GM03348 (cell line): Measurements from ENCODE around the gene NAA80.
A peak's percentile ranks its signal among the peaks of the same experiment; 100 is the strongest.

Source experiments
- DNase-seq: peaks from one replicate; pipeline ENCODE4 v3.0.0; 2012; ENCODE audit warnings: low spot score

NAA80 gene

DNA sequence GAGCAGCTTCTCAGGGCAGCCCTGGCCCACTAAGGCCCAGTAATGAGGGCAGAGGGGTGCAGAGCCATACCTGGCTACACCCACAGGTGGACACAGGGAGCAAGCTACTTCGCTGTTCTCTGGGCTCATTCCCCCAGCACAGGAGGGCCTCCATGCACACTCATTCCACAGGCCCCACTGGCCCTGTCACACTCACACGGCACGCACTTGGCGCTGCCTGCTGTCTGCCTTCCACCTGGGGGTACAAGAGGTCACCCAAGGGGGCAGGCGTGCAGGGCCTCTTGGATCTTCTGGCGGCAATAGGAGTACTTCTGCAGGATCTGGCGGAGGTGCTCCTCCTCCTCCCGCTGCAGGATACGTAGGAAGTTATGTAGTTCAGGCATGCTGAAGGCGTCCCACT lies 31.1 kb upstream of the NAA80 start:
- no peak for DNase-seq

DNA sequence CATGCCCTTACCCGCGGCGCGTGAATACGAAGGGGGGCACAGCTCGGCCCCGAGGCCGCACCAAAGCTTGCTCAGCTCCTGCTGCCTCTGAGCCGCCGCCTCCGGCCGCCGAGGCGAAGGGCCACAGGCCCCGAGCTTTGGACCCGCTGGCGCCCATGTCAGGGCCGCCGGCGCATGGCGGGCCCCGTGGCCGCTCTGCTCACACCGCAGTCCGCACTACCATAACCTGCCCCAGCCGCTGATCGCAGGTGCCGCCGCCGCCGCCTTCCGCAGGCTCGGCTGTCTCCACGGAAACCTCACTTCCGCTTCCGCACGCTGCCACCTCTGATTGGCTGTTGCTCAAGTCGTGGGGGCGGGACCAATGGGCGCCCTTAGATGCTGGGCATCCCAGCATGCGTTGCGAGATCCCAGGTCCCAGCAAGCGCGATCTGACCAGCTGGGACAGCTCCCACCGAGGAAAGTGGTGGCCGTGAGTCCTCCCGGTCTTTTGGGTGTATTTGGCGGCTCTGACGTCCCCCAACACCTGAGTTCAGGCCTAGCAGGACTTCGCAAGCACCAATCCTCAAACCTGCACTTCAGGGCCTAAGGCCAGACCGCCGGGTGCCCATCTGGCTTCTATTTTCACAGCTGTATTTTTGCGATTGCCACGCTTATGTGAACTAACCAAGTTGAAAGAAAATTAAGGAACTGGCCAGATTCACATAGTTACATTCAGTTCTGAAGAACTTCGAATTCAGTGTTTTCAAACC lies 28.9 kb upstream of the NAA80 start, which contains the start of gene TUSC2:
TUSC2 (minus strand) TSS at position 281 of the 749 bp plus-strand sequence; CDS start at position 157, 124 bp downstream.
- DNase-seq: peak; percentile 97

DNA sequence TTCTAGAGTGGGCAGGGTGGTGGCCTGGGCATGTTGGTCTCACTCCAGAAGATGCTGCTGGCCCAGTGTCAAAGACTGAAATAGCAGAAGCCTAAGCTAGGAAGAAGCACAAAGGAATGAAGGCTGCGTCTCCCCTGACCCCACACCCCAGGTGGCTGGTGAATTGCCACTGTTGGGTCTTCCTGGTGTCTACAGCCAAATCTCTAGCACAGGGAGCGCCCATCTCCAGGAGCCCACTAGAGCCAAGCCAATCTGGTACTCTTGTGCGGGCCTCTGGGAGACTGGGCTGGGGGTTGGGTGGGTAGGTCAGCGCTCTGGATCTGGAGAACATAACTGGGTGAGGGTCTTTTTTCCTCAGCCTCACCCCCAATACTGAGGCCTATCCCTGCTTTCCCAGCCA lies 27.9 kb upstream of the NAA80 start:
- DNase-seq: no peak

DNA sequence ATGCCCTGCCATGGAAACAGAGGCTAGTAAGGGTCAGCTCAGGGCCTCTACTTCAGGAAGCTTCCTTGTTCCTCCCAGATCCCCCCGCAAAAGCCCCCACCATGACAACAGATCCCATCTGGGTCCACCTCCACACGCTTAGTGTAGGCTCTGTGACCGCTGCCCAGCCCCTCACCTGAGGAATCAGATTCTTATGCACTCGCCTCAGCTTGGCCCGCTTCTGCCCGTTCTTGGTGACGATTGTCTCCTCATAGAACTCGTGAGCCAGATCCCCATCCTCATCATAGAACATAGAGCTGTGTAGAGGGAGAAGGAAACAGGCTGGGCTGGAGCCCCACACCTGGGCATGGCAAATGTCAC lies 27.0 kb upstream of the NAA80 start:
- DNase-seq: no peak

DNA sequence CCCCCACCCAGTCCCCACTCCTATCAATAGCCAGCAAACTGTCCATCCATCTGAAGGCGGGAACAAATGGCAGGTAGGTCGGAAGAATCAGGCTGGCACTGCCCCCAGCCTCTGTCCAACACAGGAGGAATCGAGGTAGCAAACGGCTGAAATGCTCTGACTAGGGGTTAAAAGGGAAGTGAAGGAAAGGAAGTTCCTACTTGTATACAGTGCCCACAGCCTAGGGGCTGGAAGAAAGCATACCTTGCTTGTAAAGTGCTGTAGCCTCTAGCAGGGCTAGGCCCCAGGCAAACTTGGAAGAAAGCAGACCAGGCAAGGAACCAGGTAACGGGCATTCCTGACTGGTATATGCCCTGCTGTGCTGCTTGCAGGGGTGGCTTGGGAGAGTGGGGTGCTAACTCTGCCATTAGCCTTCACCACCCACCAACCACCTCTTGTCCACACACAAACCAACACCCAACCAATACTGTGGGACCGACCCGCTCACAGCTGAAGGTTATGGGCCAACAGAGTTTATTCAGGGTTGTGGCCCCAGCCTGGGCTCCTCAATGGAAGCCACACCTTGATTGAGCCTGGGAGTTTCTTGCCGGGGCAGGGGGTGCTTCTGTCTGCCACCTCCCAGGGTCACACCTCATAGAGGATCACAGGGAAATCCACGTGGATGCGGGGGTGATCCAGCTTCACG lies 26.4 kb upstream of the NAA80 start:
- no peak for DNase-seq

DNA sequence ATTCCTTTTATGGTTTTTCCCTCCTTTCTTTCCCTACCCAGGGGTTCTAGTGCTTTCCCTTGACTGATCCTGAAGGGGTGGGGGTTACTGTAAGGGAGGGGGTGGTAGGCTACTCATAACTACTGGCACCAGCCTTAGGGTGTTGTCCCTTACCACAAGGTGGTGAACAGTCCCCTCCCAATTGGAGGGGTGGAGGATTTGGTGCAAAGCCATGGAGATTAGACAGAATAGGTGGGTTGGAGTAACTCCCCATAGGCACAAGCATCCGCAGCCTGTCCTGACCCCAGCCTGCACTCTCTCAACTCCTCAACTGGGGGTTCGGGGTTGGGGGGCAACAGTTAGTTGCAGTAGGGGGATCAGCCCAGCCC lies 25.9 kb upstream of the NAA80 start:
- no peak for DNase-seq

DNA sequence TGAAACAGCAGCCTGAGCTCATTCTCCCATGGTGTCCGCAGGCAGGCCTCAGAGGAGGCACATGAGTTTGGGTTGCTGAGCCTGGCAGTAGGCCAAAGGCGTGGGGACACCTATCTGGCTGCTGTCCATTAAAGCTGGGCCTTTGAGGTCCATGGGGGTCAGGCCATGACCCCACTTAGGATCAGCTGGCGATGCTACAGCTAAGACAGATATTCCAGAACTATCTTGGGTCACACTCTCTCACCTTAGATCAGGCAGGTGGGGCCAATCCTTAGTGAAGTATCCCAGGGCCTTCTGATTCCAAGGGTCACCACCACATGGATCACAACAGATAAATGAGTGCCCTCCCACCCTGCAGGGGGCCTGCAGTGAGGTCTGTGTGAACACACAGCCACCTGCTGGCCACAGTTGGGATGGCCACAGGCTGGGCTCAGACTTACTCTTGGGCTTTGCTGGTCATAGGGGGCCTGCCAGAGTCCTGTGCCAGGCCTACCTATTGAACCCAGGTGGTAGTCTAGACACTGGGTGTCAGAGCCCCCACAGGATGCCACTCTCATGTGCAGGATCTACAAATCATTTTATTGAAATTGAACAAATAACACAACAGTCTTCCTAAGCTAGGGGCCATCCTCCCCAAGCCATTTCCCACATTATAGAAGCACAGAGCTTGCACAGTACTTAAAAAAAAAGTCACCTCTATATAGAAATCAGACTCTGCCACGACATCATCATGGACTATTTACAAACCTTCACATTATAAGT lies 25.3 kb upstream of the NAA80 start:
- DNase-seq: peak; percentile 82

DNA sequence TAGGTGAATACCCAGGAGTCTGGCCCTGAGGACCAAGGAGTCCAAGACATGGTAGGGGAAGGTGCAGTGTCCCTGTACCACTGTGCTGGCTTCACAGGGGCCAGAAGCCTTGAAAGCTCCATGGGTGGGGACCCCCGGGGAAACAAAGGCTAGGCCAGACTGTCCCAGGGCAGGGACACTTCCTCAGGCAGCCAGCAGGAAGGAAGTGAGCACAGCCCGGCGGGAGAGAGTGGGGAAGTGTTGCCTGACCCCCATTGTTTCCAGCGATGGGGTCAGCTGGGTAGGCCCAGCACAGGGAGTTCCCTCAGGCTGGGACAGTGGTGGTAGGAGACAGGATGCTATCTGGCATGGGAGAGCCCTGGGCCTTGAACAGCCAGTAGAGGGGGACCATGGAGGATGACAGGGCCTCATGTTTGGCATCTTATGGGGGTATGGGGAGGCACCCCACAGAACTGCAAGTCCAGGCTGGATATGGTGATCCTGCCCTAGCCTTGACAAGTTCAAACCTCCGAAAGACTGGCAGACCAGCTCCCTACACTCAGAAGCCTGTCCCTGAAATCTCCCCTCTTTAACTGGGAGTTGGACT lies 24.5 kb upstream of the NAA80 start:
- no peak for DNase-seq

DNA sequence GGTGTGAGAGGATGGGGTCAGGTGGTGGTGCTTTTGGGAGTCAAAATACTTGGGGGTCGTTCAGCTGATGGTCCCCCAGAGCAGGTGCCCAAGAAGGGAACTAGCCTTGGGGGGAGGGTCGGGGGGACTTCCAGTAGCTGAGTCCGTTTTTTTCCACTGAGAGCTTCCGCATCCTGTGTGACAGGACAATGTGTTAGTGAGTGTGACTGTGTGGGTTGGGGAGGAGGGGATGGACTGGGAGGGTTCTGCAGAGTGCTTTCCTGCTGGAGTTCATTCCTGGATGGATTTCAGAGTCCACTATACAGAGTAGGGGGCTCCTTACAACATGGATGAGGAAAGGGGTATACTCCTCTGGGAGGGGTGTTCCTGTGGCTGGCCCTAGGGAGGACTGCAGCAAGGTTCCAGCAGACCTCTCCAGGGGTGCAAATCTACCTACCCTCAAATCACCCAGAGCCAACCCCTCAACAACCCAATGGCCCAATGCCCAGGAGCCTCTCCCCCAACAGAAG lies 23.9 kb upstream of the NAA80 start:
- no peak for DNase-seq

DNA sequence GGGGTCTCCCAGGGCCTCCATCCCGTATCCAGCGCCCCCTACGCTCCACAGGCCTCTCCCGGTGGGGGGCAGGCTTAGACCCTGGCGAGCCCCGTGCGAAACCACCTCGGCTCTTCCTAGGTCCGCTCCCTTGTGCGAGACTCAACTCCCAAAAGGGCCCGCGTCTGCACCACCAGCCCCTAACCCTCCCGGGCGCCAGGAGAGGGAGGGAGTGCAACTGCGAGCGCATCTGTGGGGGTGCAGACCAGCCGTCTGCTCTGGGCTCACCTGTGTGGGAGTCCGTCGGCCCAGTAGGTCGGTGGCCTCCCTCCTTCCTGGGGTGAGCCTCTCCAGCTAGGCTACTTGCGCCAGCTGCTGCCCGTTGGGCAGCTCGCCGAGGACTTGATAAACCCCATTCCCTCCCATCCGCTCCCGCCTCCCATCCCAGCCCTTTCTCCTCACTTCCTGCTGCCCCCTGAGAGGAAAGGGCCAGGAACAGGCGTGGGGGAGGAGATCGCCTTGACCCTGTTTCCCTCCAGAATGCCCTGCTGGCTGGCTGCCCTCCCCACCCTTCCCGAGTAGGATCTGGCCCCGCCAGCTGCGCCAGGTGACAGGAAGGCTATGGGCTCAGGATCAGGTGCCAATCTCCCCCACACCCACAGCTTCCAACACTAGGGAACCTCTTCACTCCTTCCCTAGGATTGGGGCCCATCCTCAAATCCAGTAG lies 23.3 kb upstream of the NAA80 start, which contains the start of gene HYAL2:
HYAL2 (minus strand) TSS at position 360 of the 706 bp plus-strand sequence. CDS start 2,256 bp downstream, outside the sequence.
- DNase-seq: no peak

DNA sequence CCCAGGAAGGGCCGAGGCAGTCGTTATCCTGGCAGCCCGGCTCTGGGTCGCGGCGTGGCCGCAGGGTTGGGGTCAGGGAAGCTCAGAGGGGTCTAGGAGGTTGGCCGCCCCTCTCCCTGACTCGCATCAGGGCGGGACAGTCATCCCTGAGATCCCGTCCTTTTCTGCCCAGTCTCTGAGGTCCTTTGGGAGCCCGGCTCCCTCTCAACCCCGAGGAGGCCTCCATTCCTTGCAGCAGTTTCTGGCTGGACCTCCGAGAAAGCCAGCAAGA lies 22.8 kb upstream of the NAA80 start:
- no peak for DNase-seq

DNA sequence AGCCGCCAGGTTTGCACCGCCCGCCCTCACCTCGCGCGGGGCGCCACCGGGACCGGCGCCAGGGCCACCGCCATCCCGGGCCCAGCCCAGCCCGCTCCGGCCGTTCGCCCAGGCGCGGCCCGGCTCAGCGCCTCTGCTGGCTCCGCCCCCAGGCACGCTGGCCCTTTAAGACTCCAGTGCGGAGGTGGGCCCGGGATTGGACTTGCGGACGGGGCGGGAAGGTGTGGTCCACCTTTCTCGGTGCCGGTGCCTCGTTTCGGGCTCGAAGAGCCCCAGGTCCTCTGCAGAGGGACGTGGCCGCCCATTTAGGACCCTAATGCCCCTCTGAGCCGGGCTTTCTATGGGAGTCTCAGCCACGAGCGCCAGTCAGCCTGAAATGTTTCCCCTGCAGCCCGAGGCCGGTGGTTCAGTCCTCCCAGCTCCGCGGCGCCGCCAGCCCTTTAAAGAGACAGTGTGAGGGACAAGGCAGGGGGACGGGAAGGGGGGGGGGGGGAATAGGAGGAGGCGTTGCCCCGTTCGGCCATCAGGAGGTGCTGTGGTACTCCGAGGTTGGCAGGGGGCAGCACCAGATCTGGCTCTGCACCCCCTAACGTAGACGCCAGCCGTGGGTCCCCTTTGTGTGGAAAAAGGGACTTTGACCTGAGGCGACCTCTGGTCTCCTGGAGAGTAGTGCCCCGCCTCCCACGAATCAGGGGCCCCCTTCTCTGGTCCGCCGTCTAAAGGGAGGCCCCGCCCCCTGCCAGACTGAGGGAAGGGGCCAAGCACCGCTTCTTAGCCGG lies 22.3 kb upstream of the NAA80 start:
- peak; percentile 94 for DNase-seq

DNA sequence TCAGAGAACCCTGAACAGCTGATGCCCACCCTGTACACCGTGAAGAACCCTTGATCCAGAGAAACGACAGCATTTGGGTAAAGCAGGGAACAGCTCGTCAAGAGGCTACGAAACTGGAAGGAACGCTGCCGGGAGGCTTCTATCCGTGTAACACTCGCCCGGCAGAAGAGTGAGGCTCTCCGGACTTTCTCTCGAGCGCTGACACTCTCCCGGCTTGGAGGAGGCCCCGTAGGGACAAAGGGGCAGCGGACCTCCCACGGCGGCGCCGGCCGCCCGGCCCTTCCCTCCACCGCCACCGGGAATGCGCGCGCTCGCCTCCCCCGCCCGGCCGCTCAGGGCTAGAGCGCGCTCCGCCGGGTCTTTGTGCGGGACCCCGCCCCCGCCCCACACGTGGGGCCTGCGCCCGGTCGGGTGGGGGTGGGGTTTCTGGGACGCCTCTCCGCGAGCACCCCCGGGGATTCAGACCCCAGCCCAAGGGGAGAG lies 21.7 kb upstream of the NAA80 start:
- peak; percentile 92 for DNase-seq

DNA sequence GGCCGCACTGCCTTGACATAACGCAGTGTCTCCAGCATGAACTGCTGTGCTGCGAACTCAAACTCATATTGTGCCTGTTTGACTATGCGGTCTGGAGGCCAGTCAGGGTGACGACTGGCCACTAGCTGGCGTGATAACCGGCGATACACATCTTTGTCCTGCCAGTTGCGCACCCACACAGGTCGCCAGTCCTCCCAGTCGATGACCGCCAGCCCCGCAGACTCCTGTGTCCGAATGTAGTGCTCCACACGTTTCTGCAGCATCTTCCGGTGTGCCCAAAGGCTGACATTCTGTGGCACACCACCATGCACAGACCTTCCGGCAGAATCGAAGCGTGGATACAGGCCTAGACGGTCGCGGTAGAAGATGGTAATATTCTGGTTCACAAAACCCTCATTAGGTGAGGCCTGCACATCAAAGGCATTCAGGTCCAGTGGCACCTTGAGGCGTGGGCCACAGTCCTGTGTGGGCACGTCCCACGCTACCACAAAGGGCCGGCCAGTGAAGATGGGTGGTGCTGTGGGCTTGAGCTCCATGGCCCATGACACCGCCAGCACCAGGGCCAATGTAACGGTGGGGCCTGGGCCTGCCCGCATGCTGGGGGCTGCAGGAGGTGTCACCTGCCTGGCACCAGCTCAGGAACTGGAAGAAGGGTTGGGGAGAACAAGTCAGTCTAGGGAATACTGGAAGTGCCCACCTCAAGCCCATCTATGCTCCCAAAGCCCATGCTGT lies 20.9 kb upstream of the NAA80 start:
- DNase-seq: no peak

DNA sequence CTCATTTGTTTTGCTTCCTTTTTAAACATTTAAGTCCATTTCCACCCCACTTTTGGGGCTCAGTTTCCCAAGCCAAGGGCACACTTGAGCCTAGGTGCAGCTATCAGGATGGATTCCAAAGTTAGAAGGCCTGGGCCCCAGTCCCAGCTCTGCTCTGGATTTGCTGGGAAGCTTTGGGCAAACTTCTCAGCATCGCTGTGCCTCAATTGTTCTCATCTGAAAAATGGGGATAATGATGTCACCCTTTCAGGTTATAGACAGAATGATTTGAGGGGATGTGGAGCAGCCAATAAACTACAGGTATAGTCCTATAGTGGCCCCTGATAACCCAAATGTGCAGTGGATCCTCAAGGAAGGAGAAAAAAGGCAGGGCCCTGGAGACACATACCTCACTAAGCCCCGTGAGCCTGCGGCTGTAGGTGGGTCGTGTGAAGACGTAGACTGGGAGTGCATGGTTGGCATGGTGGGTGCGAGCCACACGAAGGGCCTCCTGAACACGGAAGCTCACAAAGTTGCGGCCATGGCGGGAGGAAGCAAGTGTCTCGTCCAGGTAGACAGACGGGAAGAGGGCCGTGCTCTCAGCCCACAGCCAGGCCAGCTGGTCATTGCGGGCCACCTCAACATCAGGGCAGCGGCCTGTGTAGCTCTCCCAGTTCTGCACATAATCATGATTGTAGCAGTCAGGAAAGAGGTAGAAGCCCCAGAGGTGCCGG lies 20.1 kb upstream of the NAA80 start:
- no peak for DNase-seq

DNA sequence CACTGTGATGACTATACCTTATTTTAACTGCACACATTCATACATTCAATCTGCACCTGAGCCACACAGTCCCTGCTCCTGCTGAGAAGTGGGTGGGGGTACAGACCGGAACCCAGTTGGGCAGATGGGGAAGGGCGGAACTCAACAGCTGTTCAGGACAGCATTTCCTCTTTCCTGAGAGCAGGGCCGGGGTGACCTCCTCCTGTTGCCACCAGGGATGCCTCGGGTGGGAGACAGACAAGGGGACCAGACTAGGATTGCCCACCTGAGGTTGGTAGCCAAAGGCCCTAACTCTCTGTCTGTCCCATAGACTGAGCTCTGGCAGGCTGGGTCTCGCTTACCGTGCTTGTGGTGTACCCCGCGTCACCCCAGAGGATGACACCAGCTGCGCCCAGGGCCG lies 19.4 kb upstream of the NAA80 start:
- DNase-seq: no peak

DNA sequence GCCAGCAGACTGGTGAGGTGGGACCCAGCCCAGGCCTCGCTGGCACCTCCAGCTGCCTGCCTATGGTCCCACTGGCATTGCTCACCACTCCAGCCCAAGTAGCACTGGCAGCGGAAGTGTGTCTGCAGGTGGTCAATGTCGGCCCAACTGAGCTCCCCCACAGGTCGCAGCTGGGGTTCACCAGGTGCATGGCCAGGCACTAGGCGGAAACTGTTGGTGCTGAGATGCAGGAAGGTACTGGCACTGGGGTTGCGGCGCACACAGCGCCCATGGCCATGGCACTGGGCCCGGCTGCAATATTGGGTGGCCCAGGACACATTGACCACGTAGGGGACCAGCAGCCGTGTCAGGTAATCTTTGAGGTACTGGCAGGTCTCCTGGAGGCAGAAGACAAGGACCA lies 19.0 kb upstream of the NAA80 start:
- no peak for DNase-seq

DNA sequence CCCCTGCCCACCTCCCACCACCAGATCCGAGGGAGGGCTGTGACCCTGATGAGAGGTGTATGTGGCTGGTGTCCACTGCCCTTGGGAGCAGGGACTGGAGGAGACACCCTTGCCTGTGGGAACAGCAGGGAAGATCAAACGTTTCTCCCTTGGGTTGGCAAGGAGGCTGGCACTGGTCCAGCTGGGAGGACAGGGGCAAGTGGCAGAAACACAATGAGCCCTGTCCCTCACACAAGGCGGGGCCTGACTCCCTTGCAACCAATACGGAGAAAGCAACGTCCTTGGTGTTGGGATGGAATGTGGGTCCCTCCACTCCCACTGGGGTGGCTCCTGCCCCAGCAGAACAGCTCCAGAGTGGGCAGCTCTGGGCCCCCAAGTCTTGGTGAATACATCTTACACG lies 18.1 kb upstream of the NAA80 start:
- DNase-seq: no peak

DNA sequence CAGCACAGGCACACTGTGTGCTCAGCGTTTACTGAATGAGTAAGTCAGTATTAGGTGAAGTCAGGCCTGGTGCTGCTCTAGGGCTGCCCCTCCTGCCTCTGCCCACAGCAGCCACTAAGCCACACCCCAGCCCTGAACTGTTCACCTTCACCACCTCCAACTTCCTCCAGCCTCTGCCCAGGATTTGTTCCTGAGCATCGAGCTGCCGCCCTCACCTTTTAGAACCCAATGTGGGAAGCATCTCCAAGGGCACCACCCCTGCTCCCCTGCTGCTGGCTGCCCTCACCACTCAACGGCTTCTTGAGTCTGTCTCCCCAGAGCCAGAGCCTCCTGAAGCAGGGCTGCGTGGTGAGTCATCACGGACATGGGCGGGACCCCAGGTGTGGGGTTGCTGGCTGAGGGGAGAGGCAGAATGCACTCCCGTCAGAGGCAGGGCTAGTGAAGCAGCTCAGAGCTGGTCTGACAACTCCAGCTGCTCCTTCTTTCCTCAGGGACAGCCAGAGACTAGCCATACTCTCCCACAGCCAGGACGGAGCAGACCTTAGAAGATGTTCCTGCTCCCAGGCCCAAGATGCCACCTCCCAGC lies 17.5 kb upstream of the NAA80 start:
- no peak for DNase-seq
